ENCODE results near the gene TANK. TPM values are rescaled to one million over a fixed set of nuclear protein-coding genes. Genes with fewer than 3 reads are reported as not detected.

The TANK gene
- total and polyA plus RNA-seq, 2 of the 13 experiments (the other 11 are each of a cell fraction or from before 2014, with no cell fraction given), result 66.9 to 96.1 TPM

DNA sequence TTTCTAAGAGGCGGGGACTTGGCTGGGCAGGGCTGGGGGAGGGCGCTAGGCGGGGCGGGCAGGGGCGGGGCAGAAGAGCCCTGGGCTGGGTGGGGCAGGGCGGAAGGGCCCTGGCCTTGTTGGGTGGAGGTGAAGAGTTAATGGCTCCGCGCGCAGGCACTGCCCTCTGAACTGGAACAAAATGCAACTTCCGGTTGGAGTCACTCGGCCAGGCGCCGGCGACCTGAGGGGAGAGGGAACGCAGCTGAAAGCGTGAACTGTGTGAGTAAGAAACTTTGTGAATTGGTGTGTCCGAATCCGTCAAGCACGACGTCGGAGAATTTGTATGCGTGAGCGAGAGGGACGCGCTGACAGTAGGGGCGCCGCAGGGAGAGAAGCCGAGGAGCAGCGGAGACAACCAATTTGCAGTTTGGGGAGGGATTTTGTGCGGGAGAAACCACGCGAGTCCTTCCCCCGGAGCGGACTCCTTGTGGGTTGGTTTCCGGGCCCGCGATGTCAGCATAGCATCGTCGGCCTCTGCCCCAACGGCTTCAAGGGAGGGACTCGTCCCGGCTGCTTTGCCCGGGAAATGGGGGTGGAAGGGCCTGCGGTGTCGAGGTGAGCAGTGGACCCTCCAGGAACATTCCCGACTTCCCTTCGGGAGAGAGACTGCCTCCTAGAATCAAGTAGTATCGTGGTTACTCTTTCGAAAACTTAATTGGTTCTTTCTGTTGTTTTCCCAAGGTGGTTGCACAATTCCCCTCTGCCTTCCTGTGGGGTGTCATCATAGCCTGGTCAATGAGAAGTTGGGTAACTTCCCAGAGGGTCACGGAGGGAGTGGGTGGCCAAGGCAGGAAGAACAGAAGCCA is at the start of gene TANK (continued):
- TF ChIP-seq, protein P1, sequence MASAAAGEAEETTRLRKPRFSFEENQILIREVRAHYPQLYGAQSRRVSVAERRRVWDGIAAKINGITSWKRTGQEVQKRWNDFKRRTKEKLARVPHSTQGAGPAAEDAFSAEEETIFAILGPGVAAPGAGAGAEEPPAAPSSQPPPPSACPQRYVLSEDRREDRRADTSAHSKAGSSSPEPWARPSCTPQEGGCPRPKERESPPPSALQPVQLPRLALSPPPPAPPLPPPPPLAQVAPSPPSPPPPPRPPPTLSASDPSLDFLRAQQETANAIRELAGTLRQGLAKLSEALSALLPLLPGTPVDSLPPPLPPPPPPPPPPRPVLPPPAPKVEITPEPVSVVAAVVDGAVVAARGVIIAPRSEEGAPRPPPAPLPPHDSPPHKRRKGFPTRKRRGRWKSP (CRISPR knock-in tag; IDR thresholded peaks at IDR 0.05), result peak; percentile 94
- TF ChIP-seq, protein P2, sequence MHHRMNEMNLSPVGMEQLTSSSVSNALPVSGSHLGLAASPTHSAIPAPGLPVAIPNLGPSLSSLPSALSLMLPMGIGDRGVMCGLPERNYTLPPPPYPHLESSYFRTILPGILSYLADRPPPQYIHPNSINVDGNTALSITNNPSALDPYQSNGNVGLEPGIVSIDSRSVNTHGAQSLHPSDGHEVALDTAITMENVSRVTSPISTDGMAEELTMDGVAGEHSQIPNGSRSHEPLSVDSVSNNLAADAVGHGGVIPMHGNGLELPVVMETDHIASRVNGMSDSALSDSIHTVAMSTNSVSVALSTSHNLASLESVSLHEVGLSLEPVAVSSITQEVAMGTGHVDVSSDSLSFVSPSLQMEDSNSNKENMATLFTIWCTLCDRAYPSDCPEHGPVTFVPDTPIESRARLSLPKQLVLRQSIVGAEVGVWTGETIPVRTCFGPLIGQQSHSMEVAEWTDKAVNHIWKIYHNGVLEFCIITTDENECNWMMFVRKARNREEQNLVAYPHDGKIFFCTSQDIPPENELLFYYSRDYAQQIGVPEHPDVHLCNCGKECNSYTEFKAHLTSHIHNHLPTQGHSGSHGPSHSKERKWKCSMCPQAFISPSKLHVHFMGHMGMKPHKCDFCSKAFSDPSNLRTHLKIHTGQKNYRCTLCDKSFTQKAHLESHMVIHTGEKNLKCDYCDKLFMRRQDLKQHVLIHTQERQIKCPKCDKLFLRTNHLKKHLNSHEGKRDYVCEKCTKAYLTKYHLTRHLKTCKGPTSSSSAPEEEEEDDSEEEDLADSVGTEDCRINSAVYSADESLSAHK (CRISPR knock-in tag; IDR thresholded peaks at IDR 0.05; ENCODE audit: borderline replicate concordance), result no peak
- TF ChIP-seq, protein P3, sequence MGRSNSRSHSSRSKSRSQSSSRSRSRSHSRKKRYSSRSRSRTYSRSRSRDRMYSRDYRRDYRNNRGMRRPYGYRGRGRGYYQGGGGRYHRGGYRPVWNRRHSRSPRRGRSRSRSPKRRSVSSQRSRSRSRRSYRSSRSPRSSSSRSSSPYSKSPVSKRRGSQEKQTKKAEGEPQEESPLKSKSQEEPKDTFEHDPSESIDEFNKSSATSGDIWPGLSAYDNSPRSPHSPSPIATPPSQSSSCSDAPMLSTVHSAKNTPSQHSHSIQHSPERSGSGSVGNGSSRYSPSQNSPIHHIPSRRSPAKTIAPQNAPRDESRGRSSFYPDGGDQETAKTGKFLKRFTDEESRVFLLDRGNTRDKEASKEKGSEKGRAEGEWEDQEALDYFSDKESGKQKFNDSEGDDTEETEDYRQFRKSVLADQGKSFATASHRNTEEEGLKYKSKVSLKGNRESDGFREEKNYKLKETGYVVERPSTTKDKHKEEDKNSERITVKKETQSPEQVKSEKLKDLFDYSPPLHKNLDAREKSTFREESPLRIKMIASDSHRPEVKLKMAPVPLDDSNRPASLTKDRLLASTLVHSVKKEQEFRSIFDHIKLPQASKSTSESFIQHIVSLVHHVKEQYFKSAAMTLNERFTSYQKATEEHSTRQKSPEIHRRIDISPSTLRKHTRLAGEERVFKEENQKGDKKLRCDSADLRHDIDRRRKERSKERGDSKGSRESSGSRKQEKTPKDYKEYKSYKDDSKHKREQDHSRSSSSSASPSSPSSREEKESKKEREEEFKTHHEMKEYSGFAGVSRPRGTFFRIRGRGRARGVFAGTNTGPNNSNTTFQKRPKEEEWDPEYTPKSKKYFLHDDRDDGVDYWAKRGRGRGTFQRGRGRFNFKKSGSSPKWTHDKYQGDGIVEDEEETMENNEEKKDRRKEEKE (IDR thresholded peaks at IDR 0.05), result no peak
- TF ChIP-seq ZFP37 (CRISPR knock-in tag; IDR thresholded peaks at IDR 0.05; ENCODE audit: borderline replicate concordance) (peak; percentile 72; the same call in 1 of the 2 replicates), ZNF3 (CRISPR knock-in tag; IDR thresholded peaks at IDR 0.05) (peak; percentile 41; the same call in 1 of the 2 replicates), ZNF12 (CRISPR knock-in tag; IDR thresholded peaks at IDR 0.05) (peak; percentile 48; the same call in 1 of the 2 replicates), ZNF644 (CRISPR knock-in tag; IDR thresholded peaks at IDR 0.05; ENCODE audit: low read depth) (peak; percentile 90; the same call in 1 of the 2 replicates), ZNF256 (CRISPR knock-in tag; conservative IDR thresholded peaks at IDR 0.05) (peak; percentile 87), ZNF75D (CRISPR knock-in tag; IDR thresholded peaks at IDR 0.05; ENCODE audit: borderline replicate concordance) (0 out of 2 replicates have a peak, but pooled peaks have one; percentile 7), ELF3 (CRISPR knock-in tag; IDR thresholded peaks at IDR 0.05) (peak; percentile 89), HNRNPH1 (optimal IDR thresholded peaks at IDR 0.05; ENCODE audit: low read depth, low read length) (peak; percentile 48), ARID2 (CRISPR knock-in tag; IDR thresholded peaks at IDR 0.05; ENCODE audit: borderline replicate concordance) (peak; percentile 91), TBX3 (IDR thresholded peaks at IDR 0.05; ENCODE audit: borderline replicate concordance) (no peak; the same call in 1 of the 2 replicates), RXRB (CRISPR knock-in tag; IDR thresholded peaks at IDR 0.05; ENCODE audit: borderline replicate concordance) (peak; percentile 90), ZNF431 (CRISPR knock-in tag; IDR thresholded peaks at IDR 0.05; ENCODE audit: borderline replicate concordance, low read depth) (peak; percentile 88)
- TF ChIP-seq, protein P4, sequence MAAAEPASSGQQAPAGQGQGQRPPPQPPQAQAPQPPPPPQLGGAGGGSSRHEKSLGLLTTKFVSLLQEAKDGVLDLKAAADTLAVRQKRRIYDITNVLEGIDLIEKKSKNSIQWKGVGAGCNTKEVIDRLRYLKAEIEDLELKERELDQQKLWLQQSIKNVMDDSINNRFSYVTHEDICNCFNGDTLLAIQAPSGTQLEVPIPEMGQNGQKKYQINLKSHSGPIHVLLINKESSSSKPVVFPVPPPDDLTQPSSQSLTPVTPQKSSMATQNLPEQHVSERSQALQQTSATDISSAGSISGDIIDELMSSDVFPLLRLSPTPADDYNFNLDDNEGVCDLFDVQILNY (CRISPR knock-in tag; conservative IDR thresholded peaks at IDR 0.05), result peak; percentile 42
- TF ChIP-seq, protein P5, sequence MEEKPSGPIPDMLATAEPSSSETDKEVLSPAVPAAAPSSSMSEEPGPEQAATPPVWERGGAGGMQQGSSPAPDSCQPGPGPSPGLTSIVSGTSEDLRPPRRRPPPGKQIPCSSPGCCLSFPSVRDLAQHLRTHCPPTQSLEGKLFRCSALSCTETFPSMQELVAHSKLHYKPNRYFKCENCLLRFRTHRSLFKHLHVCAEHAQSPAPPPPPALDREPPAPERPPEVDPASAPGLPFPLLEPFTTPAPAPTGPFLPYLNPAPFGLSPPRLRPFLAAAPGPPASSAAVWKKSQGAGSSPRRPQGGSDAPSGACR (CRISPR knock-in tag; IDR thresholded peaks at IDR 0.05), result peak; percentile 99
- TF ChIP-seq, protein P6, sequence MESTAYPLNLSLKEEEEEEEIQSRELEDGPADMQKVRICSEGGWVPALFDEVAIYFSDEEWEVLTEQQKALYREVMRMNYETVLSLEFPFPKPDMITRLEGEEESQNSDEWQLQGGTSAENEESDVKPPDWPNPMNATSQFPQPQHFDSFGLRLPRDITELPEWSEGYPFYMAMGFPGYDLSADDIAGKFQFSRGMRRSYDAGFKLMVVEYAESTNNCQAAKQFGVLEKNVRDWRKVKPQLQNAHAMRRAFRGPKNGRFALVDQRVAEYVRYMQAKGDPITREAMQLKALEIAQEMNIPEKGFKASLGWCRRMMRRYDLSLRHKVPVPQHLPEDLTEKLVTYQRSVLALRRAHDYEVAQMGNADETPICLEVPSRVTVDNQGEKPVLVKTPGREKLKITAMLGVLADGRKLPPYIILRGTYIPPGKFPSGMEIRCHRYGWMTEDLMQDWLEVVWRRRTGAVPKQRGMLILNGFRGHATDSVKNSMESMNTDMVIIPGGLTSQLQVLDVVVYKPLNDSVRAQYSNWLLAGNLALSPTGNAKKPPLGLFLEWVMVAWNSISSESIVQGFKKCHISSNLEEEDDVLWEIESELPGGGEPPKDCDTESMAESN (CRISPR knock-in tag; conservative IDR thresholded peaks at IDR 0.05), result peak; percentile 96

Measured in HepG2 (cell line).